AG04449 (cell line): ENCODE measurements around the gene NDNF.

ENCODE experiments used
- CTCF ChIA-PET: fragments of 350-600 bp; formaldehyde crosslinking; extraction: SDS; loops from one replicate; lab custom pipeline; 2021; ENCODE audit warnings: antibody characterized with exemption; lab: Yijun Ruan, JAX
- POLR2A ChIA-PET: fragments of 400-600, 350-600 bp; formaldehyde crosslinking; extraction: SDS; loops from one replicate; lab custom pipeline; 2020; ENCODE audit warnings: antibody characterized with exemption, inconsistent platforms; lab: Yijun Ruan, JAX
- DNase-seq: peaks from one replicate; pipeline ENCODE4 v3.0.0-alpha.2; 2010; ENCODE audit warnings: low read depth, low spot score
- H3K4me3 ChIP-seq: 2 replicates; pipeline ENCODE4 v1.5.1; 2011; ENCODE audit warnings: low read depth, mild to moderate bottlenecking, control low read depth, low read length
- TF ChIP-seq, protein P1 (sequence below): IDR thresholded peaks from one replicate; pipeline ENCODE4 v1.5.1; 2011; ENCODE audit warnings: mild to moderate bottlenecking, moderate library complexity, low read length, control low read depth, inconsistent platforms; ENCODE audit not compliant: insufficient read depth; ENCODE audit errors: missing control alignments

NDNF gene

DNA sequence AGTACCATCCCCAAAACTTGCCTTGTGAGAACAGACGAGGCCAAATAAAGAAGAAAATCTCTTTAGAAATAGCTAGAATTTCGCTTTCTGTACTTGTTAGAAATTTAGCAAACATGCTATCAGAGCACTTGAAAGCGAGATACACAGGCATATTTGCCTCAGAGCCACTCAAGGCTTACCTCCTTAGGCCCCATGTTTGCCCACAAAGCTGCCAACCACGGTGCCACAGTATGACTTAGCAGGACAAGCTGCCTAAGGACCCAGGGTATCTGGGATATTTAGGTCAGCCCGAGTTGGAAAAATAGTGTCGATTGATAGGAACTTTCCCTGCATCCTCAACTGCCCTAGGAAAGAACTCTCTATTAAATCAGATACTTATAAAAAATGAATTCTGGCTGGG is 24.2 kb downstream of the NDNF start:
- H3K4me3 ChIP-seq: no peak overlapping the region
- ChIA-PET POLR2A (no interaction called here), CTCF (interaction anchor here (1.2 to 1.4 kb wide), 2 partner anchors 71 to 330 kb away, joined by 3 read pairs; no protein-coding TSS in a partner anchor)
- TF ChIP-seq, protein P1, sequence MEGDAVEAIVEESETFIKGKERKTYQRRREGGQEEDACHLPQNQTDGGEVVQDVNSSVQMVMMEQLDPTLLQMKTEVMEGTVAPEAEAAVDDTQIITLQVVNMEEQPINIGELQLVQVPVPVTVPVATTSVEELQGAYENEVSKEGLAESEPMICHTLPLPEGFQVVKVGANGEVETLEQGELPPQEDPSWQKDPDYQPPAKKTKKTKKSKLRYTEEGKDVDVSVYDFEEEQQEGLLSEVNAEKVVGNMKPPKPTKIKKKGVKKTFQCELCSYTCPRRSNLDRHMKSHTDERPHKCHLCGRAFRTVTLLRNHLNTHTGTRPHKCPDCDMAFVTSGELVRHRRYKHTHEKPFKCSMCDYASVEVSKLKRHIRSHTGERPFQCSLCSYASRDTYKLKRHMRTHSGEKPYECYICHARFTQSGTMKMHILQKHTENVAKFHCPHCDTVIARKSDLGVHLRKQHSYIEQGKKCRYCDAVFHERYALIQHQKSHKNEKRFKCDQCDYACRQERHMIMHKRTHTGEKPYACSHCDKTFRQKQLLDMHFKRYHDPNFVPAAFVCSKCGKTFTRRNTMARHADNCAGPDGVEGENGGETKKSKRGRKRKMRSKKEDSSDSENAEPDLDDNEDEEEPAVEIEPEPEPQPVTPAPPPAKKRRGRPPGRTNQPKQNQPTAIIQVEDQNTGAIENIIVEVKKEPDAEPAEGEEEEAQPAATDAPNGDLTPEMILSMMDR: no peak
- no peak for DNase-seq

DNA sequence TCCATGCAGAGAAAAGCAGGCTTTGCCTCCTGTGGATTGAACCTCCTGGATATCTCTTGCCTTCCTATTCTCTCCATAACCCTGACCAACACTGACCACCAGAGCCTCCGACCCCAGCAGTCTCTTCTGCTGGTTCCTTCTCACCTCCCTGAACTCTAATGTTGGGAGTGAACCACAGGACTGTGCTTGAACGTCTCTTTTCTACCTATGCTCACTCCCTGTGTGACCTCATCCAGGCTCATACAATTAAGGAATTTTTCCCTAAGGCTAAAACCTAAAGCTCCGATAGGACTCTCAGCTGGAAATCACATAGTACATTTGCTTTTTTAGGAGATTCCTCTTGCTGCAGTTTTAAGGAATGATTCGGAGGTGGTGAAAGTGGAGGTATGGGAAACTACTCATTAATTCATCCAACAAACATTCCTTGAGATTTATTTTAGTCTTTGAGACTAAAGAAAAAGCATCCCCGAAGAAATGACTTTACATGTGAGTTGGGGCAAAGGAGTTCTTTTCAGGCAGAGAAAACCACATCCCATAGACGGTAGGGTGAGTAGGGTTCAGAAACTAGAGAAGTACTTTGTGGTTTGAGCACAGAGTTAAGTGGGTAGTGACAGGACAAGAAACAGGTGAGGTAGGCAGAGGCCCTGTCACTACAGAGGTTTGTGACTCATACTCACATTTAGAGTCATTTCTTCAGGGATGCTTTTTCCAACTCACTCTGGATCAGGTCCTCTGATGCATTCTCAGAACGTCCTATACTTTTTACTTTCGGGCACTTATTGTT is 30.8 kb downstream of the NDNF start:
- ChIA-PET CTCF (no interaction called here), POLR2A (no interaction called here)
- TF ChIP-seq, protein P1: no peak
- no peak for DNase-seq
- H3K4me3 ChIP-seq: no peak overlapping the region

DNA sequence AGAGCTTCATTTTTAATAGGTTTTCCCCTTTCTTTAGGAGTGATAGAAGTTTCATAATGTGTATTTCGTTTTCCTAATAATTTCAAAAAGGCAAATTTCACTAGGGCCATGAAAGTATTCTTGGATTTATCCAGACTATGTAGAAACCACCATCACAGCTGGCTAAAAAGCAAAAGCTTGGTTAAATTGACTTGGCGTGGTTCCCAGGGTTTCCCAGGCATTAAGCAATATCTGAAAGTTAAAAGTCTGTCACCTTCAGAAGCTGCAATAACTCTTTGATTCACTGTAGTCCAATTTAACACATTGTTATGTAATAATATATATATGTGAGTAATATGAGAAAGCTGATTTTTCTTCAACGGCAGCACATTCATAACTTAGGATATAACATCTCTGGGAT is 38.3 kb downstream of the NDNF start:
- no peak overlapping the region for H3K4me3 ChIP-seq
- ChIA-PET POLR2A (no interaction called here), CTCF (no interaction called here)
- TF ChIP-seq, protein P1: no peak
- DNase-seq: no peak

DNA sequence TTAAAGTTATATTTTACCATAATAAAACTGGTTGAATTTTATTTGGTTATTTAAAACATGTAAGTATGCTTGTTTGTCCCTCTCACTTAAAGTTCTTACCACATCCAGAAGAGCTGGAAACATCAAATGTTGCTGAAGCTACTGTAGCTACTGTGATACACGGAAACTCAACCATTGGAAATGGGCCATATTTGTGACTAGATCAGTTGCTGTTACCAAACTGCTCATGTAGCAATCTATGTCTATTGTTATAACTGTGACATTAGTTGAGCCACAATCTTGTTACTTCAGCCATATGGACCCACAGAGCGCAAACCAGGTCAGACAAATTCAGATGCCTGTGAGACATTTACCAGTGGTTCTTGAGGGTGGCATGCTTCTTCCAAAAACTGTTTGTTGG is 41.6 kb downstream of the NDNF start:
- POLR2A ChIA-PET: no interaction called here
- CTCF ChIA-PET: no interaction called here
- no peak overlapping the region for H3K4me3 ChIP-seq
- TF ChIP-seq, protein P1: no peak
- no peak for DNase-seq

DNA sequence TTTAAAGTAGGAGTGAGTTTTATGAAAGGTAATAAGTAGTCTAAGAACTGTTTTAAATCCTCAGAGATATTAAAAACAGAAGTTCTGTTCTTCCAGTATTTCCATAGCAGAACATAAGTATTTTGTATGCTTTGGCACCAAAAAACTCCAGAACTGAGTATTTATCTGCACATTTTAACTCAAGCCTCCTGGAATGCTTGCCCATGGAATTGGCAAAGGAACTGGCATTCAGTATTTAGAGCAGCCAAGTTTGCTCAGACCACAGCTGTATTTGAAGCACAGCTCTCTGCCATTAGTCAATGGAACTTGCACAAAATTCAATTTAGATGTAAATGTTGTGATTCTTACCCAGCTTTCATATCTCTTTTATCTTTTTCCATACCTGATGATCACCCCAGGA is 42.2 kb downstream of the NDNF start:
- ChIA-PET CTCF (no interaction called here), POLR2A (no interaction called here)
- no peak for DNase-seq
- TF ChIP-seq, protein P1: no peak
- H3K4me3 ChIP-seq: no peak overlapping the region

DNA sequence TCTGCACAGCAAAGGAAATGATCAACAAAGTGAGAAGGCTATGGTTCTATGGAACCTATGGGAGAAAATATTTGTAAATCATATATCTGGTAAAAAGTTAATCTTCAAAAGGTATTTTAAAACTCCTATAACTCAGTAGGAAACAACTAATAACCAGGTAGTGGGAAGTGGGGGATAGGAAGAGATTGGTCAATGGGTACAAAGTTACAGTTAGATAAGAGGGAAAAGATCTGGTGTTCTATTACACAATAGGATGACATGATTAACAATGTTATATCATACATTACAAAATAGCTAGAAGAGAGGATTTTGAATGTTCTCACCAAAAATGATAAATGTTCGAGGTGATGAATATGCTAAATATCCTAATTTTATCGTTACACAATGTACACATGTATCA is 46.3 kb downstream of the NDNF start:
- CTCF ChIA-PET: no interaction called here
- POLR2A ChIA-PET: no interaction called here
- TF ChIP-seq, protein P1: no peak

More for the DNA sequence above, 46.3 kb downstream of the NDNF start:
- no peak for DNase-seq
- no peak overlapping the region for H3K4me3 ChIP-seq
